GM06990 (cell line): Measurements from ENCODE around the gene DDX4.

Experiments used
- DNase-seq: peaks from one replicate; pipeline ENCODE4 v3.0.0-alpha.2; 2011; ENCODE audit not compliant: insufficient read length; ENCODE audit errors: extremely low read depth
- H3K27me3 ChIP-seq: replicated peaks from 2 replicates; pipeline ENCODE4 v1.6.0; 2011; ENCODE audit warnings: low read length; ENCODE audit not compliant: control insufficient read depth, insufficient read depth
- H3K36me3 ChIP-seq: 2 replicates; pipeline ENCODE4 v1.5.1; 2011; ENCODE audit warnings: low read length; ENCODE audit not compliant: control insufficient read depth, insufficient read depth
- H3K4me3 ChIP-seq: replicated peaks from 2 replicates; pipeline ENCODE4 v1.5.1; 2011; ENCODE audit warnings: low read depth, mild to moderate bottlenecking, control low read depth, low read length
- TF ChIP-seq, protein P1 (sequence below): IDR thresholded peaks from 2 replicates; pipeline ENCODE4 v1.5.1; 2011; ENCODE audit warnings: low read length, control low read depth, mild to moderate bottlenecking, inconsistent platforms; ENCODE audit not compliant: insufficient read depth, poor library complexity, severe bottlenecking

DDX4 gene

DNA sequence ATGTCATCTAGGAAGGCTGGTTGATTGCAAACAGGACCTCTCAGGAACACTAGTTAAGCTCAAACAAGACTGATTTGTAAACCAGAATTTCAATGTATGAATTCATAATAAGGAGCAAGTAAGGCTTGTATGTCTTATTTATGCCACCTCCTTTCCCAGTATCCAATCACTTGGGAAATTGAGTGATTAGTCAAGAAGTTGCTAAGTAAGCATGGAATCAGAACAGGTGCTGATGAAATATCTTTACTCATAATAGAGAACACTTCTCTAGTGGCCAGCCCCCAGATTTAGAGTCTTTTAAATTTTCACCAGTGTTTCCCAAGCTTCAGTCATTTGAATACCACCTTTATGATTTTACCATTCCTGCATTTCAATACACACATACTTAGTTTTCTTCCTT is 5.3 kb upstream of the DDX4 start:
- Histone ChIP-seq H3K27me3 (no peaks in the 10 kb centered on the region), H3K36me3 (no peaks in the 10 kb centered on the region), H3K4me3 (no peak overlapping the region)
- TF ChIP-seq, protein P1, sequence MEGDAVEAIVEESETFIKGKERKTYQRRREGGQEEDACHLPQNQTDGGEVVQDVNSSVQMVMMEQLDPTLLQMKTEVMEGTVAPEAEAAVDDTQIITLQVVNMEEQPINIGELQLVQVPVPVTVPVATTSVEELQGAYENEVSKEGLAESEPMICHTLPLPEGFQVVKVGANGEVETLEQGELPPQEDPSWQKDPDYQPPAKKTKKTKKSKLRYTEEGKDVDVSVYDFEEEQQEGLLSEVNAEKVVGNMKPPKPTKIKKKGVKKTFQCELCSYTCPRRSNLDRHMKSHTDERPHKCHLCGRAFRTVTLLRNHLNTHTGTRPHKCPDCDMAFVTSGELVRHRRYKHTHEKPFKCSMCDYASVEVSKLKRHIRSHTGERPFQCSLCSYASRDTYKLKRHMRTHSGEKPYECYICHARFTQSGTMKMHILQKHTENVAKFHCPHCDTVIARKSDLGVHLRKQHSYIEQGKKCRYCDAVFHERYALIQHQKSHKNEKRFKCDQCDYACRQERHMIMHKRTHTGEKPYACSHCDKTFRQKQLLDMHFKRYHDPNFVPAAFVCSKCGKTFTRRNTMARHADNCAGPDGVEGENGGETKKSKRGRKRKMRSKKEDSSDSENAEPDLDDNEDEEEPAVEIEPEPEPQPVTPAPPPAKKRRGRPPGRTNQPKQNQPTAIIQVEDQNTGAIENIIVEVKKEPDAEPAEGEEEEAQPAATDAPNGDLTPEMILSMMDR = no peak
- DNase-seq = no peak

DNA sequence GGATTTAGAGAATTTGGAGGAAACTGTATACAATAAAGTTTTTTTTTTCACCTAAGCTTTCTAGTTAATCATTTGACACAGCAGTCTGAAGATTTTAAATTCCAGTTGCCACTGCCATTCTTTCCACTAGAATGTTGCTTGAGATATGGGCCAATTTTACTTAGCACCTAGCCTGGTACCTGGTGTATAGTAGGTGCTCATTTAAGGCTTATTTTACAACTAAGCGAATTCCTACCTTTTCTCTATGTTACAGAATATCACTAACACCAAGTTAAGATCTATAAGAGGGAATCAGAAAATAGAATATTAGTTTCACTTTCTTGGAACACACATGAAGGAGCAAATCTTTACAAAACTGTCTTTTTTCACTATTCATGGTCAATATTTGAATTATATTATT is 3.2 kb upstream of the DDX4 start:
- no peak for DNase-seq
- no peak overlapping the region for H3K4me3 ChIP-seq
- TF ChIP-seq, protein P1 = no peak
- no peaks in the 10 kb centered on the region for H3K27me3 ChIP-seq
- no peaks in the 10 kb centered on the region for H3K36me3 ChIP-seq

DNA sequence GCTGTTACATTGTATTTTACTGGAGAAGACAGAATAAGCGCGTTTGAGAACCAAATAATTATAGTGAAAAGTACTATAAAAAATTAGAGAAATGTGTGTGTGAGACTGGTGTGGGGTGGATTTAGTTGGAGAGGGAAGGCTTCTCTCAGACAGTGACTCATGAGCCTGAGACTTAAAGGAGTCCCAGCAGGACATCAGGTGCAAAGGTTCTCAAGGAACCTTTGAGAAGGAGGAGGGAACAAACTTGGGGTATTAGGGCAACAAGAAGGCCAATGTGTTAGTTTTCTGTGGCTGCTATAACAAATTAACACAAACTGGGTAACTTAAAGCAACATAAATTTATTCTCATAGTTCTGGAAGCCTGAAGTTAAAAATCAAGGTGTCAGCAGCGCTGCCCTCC is 4.9 kb downstream of the DDX4 start:
- TF ChIP-seq, protein P1 = no peak
- no peak for DNase-seq
- Histone ChIP-seq H3K27me3 (no peaks in the 10 kb centered on the region), H3K36me3 (no peaks in the 10 kb centered on the region), H3K4me3 (no peak overlapping the region)

DNA sequence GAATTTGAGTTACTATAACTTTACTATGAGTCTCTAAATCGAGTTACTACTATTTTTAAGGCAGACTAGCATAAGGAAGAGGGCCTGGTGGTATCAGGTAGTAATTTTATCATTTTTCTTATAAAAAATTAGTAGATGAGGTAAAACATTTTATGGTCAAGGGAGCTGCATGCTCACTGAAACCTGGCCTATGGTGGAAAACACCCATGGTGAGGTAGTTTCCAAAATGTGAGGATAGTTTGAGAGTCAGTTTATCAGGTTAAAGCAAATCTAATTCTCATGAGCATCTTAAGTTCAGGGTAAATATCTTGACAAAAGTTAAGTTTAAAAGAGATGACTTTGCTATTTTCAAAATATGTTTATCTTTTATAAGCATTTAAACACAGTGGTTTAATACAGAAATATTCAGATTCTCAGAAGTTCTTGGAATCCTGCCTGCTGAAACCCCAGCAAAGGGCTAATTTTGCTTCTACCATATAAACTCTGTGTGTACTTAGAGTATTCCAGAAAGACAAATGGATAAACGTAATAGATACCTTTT is 10.0 kb downstream of the DDX4 start:
- Histone ChIP-seq H3K36me3 (no peaks in the 10 kb centered on the region), H3K27me3 (no peaks in the 10 kb centered on the region), H3K4me3 (no peak overlapping the region)
- DNase-seq = no peak
- TF ChIP-seq, protein P1 = no peak

GRCh38 chr5:55749387-55749786 is 11.5 kb downstream of the DDX4 start:
- no peak for DNase-seq
- Histone ChIP-seq H3K4me3 (no peak overlapping the region), H3K36me3 (no peaks in the 10 kb centered on the region), H3K27me3 (no peaks in the 10 kb centered on the region)
- TF ChIP-seq, protein P1 = no peak

DNA sequence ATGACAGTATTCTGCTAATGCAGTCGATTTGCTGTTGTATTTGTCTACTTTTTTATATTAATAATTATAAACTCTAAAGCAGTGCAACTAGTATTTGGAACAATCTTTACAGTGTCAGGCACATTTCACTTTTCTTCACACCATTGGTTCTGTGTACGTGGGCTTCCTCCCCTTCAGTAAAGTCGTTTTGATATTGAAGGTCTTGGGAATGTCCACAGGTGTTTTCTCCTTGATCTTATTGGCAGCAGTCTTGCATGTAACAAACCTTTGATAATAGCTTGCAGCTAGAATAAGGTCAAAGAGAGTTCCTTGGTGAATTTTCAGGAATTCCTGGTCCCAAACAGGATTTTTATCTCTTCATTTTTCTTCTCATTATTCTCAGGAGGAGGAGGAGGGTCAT is 12.2 kb downstream of the DDX4 start:
- TF ChIP-seq, protein P1 = no peak
- Histone ChIP-seq H3K4me3 (no peak overlapping the region), H3K27me3 (no peaks in the 10 kb centered on the region), H3K36me3 (no peaks in the 10 kb centered on the region)
- no peak for DNase-seq
